ENCODE measurements around the gene IGSF21.
"Not testable (repeated sequence)": the region's sequence is repeated elsewhere in the genome, so short reads cannot be mapped to it uniquely, and the experiment has no call there.

IGSF21 gene

GRCh38 chr1:18151436-18152122 lies 44.0 kb downstream of the IGSF21 start:
- Histone ChIP-seq H3K27ac (ENCODE audit: low read length) (no peak overlapping the region), H3K4me1 (ENCODE audit: control insufficient read depth, low read depth, low read length) (peaks cover 4% of the 10 kb centered on the region), H3K9ac (ENCODE audit: low read length) (no peak overlapping the region), H3K4me3 (ENCODE audit: low read length) (no peak overlapping the region), H3K27me3 (ENCODE audit: control insufficient read depth, insufficient read depth, low read length) (no peaks in the 10 kb centered on the region), H3K9me3 (ENCODE audit: control insufficient read depth, low read depth, low read length) (no peaks in the 10 kb centered on the region), H3K36me3 (ENCODE audit: control insufficient read depth, low read depth, low read length) (no peaks in the 10 kb centered on the region)

GRCh38 chr1:18154430-18155194 lies 47.0 kb downstream of the IGSF21 start:
- Histone ChIP-seq H3K9ac (ENCODE audit: low read length) (no peak overlapping the region), H3K27ac (ENCODE audit: low read length) (no peak overlapping the region), H3K9me3 (ENCODE audit: control insufficient read depth, low read depth, low read length) (no peaks in the 10 kb centered on the region), H3K36me3 (ENCODE audit: control insufficient read depth, low read depth, low read length) (no peaks in the 10 kb centered on the region), H3K4me3 (ENCODE audit: low read length) (no peak overlapping the region), H3K4me1 (ENCODE audit: control insufficient read depth, low read depth, low read length) (no peaks in the 10 kb centered on the region), H3K27me3 (ENCODE audit: control insufficient read depth, insufficient read depth, low read length) (no peaks in the 10 kb centered on the region)

- no peak overlapping the region for H3K9ac ChIP-seq (ENCODE audit: low read length)
- no peaks in the 10 kb centered on the region for H3K27me3 ChIP-seq (ENCODE audit: control insufficient read depth, insufficient read depth, low read length)
These were observed 48.3 kb downstream of the IGSF21 start for GRCh38 chr1:18155881-18156385.

GRCh38 chr1:18157352-18157751 lies 49.8 kb downstream of the IGSF21 start:
- Histone ChIP-seq H3K9ac (ENCODE audit: low read length) (no peak overlapping the region), H3K27ac (ENCODE audit: low read length) (no peak overlapping the region), H3K27me3 (ENCODE audit: control insufficient read depth, insufficient read depth, low read length) (no peaks in the 10 kb centered on the region), H3K4me1 (ENCODE audit: control insufficient read depth, low read depth, low read length) (no peaks in the 10 kb centered on the region), H3K9me3 (ENCODE audit: control insufficient read depth, low read depth, low read length) (no peaks in the 10 kb centered on the region), H3K36me3 (ENCODE audit: control insufficient read depth, low read depth, low read length) (no peaks in the 10 kb centered on the region), H3K4me3 (ENCODE audit: low read length) (no peak overlapping the region)

More at GRCh38 chr1:18155881-18156385, 48.3 kb downstream of the IGSF21 start:
- no peak overlapping the region for H3K27ac ChIP-seq (ENCODE audit: low read length)
- no peaks in the 10 kb centered on the region for H3K36me3 ChIP-seq (ENCODE audit: control insufficient read depth, low read depth, low read length)
- H3K4me1 ChIP-seq (ENCODE audit: control insufficient read depth, low read depth, low read length), result no peaks in the 10 kb centered on the region
- no peaks in the 10 kb centered on the region for H3K9me3 ChIP-seq (ENCODE audit: control insufficient read depth, low read depth, low read length)
- H3K4me3 ChIP-seq (ENCODE audit: low read length), result no peak overlapping the region

- no peak overlapping the region for H3K27ac ChIP-seq (ENCODE audit: low read length)
- no peaks in the 10 kb centered on the region for H3K27me3 ChIP-seq (ENCODE audit: control insufficient read depth, insufficient read depth, low read length)
- no peak overlapping the region for H3K9ac ChIP-seq (ENCODE audit: low read length)
- no peaks in the 10 kb centered on the region for H3K4me1 ChIP-seq (ENCODE audit: control insufficient read depth, low read depth, low read length)
- no peak overlapping the region for H3K4me3 ChIP-seq (ENCODE audit: low read length)
- no peaks in the 10 kb centered on the region for H3K9me3 ChIP-seq (ENCODE audit: control insufficient read depth, low read depth, low read length)
- no peaks in the 10 kb centered on the region for H3K36me3 ChIP-seq (ENCODE audit: control insufficient read depth, low read depth, low read length)
These were observed 50.4 kb downstream of the IGSF21 start for GRCh38 chr1:18157968-18158367.

GRCh38 chr1:18158714-18159113 lies 51.1 kb downstream of the IGSF21 start:
- no peak overlapping the region for H3K27ac ChIP-seq (ENCODE audit: low read length)
- no peaks in the 10 kb centered on the region for H3K9me3 ChIP-seq (ENCODE audit: control insufficient read depth, low read depth, low read length)
- H3K27me3 ChIP-seq (ENCODE audit: control insufficient read depth, insufficient read depth, low read length), result no peaks in the 10 kb centered on the region
- no peak overlapping the region for H3K4me3 ChIP-seq (ENCODE audit: low read length)
- H3K36me3 ChIP-seq (ENCODE audit: control insufficient read depth, low read depth, low read length), result no peaks in the 10 kb centered on the region
- no peak overlapping the region for H3K9ac ChIP-seq (ENCODE audit: low read length)
- no peaks in the 10 kb centered on the region for H3K4me1 ChIP-seq (ENCODE audit: control insufficient read depth, low read depth, low read length)

GRCh38 chr1:18160290-18160942 lies 52.8 kb downstream of the IGSF21 start:
- no peaks in the 10 kb centered on the region for H3K9me3 ChIP-seq (ENCODE audit: control insufficient read depth, low read depth, low read length)
- no peaks in the 10 kb centered on the region for H3K27me3 ChIP-seq (ENCODE audit: control insufficient read depth, insufficient read depth, low read length)
- H3K27ac ChIP-seq (ENCODE audit: low read length), result no peak overlapping the region
- no peak overlapping the region for H3K9ac ChIP-seq (ENCODE audit: low read length)
- H3K4me3 ChIP-seq (ENCODE audit: low read length), result no peak overlapping the region
- no peaks in the 10 kb centered on the region for H3K4me1 ChIP-seq (ENCODE audit: control insufficient read depth, low read depth, low read length)
- H3K36me3 ChIP-seq (ENCODE audit: control insufficient read depth, low read depth, low read length), result no peaks in the 10 kb centered on the region

GRCh38 chr1:18161690-18162089 lies 54.1 kb downstream of the IGSF21 start:
- H3K9ac ChIP-seq (ENCODE audit: low read length), result no peak overlapping the region
- H3K9me3 ChIP-seq (ENCODE audit: control insufficient read depth, low read depth, low read length), result no peaks in the 10 kb centered on the region
- no peaks in the 10 kb centered on the region for H3K4me1 ChIP-seq (ENCODE audit: control insufficient read depth, low read depth, low read length)
- no peak overlapping the region for H3K4me3 ChIP-seq (ENCODE audit: low read length)
- H3K27me3 ChIP-seq (ENCODE audit: control insufficient read depth, insufficient read depth, low read length), result no peaks in the 10 kb centered on the region
- H3K36me3 ChIP-seq (ENCODE audit: control insufficient read depth, low read depth, low read length), result no peaks in the 10 kb centered on the region
- H3K27ac ChIP-seq (ENCODE audit: low read length), result no peak overlapping the region

GRCh38 chr1:18165640-18166039 lies 58.0 kb downstream of the IGSF21 start:
- H3K27ac ChIP-seq (ENCODE audit: low read length); H3K36me3 ChIP-seq (ENCODE audit: control insufficient read depth, low read depth, low read length); H3K4me1 ChIP-seq (ENCODE audit: control insufficient read depth, low read depth, low read length); H3K27me3 ChIP-seq (ENCODE audit: control insufficient read depth, insufficient read depth, low read length); H3K9ac ChIP-seq (ENCODE audit: low read length); H3K4me3 ChIP-seq (ENCODE audit: low read length); H3K9me3 ChIP-seq (ENCODE audit: control insufficient read depth, low read depth, low read length): not testable (repeated sequence)

- H3K27me3 ChIP-seq (ENCODE audit: control insufficient read depth, insufficient read depth, low read length), result no peaks in the 10 kb centered on the region
- no peak overlapping the region for H3K27ac ChIP-seq (ENCODE audit: low read length)
- no peaks in the 10 kb centered on the region for H3K9me3 ChIP-seq (ENCODE audit: control insufficient read depth, low read depth, low read length)
- no peaks in the 10 kb centered on the region for H3K4me1 ChIP-seq (ENCODE audit: control insufficient read depth, low read depth, low read length)
- no peak overlapping the region for H3K4me3 ChIP-seq (ENCODE audit: low read length)
- no peak overlapping the region for H3K9ac ChIP-seq (ENCODE audit: low read length)
- H3K36me3 ChIP-seq (ENCODE audit: control insufficient read depth, low read depth, low read length), result no peaks in the 10 kb centered on the region
These were observed 58.7 kb downstream of the IGSF21 start for GRCh38 chr1:18166341-18166740.

GRCh38 chr1:18166929-18167328 lies 59.3 kb downstream of the IGSF21 start:
- no peaks in the 10 kb centered on the region for H3K27me3 ChIP-seq (ENCODE audit: control insufficient read depth, insufficient read depth, low read length)
- H3K9ac ChIP-seq (ENCODE audit: low read length), result no peak overlapping the region

More at GRCh38 chr1:18166929-18167328, 59.3 kb downstream of the IGSF21 start:
- H3K4me3 ChIP-seq (ENCODE audit: low read length), result no peak overlapping the region
- no peaks in the 10 kb centered on the region for H3K36me3 ChIP-seq (ENCODE audit: control insufficient read depth, low read depth, low read length)
- no peak overlapping the region for H3K27ac ChIP-seq (ENCODE audit: low read length)
- H3K9me3 ChIP-seq (ENCODE audit: control insufficient read depth, low read depth, low read length), result no peaks in the 10 kb centered on the region
- no peaks in the 10 kb centered on the region for H3K4me1 ChIP-seq (ENCODE audit: control insufficient read depth, low read depth, low read length)

Measured in iPS-18a (cell line).